B cell (primary cell): ENCODE results near the gene PLGRKT. TPM values are rescaled to one million over a fixed set of nuclear protein-coding genes. Genes with fewer than 3 reads are reported as not detected.

ENCODE experiments used
- ATAC-seq: fragments of 200-7000 bp; cut with Tn5 transposase; one replicate; pipeline ENCODE4 v1.10.0; 2021; ENCODE audit warnings: low read depth, mild to moderate bottlenecking, moderate number of reproducible peaks, moderate library complexity
- CTCF ChIA-PET: fragments of 350-600 bp; sonication (Branson Sonifier 250); formaldehyde crosslinking; loops from one replicate; lab custom pipeline; 2021; ENCODE audit warnings: antibody characterized with exemption, inconsistent platforms; lab: Charles Lee
- POLR2A ChIA-PET: fragments of 350-600 bp; sonication (Branson Sonifier 250); formaldehyde crosslinking; loops from one replicate; lab custom pipeline; 2021; ENCODE audit warnings: antibody characterized with exemption; lab: Charles Lee
- DNase-seq: peaks from one replicate; pipeline ENCODE4 v3.0.0; 2013
- H2AFZ ChIP-seq: 2 replicates; pipeline ENCODE4 v1.6.1; 2012; ENCODE audit warnings: mild to moderate bottlenecking, low read depth, low read length; ENCODE audit not compliant: insufficient read depth, poor library complexity, severe bottlenecking
- H3K27ac ChIP-seq, 2 donors: 1 replicate in 1 of 2; 2 replicates in 1 of 2; pipeline ENCODE4 v1.5.1; 2012 to 2013; ENCODE audit warnings: low read length in 2 of 2, mild to moderate bottlenecking in 2 of 2, moderate library complexity in 1 of 2
- H3K27me3 ChIP-seq, 4 experiments: fragments of 200-600 bp in 1 of 4; sonication (generic) in 1 of 4; replicated peaks in 1 of 4; 1 replicate in 2 of 4; 2 replicates in 2 of 4; pipeline versions ENCODE4 v1.6.1 to v1.7.0; 2013 to 2016; ENCODE audit warnings: low read length in 3 of 4, mild to moderate bottlenecking in 2 of 4, mixed read lengths in 1 of 4, moderate library complexity in 1 of 4; ENCODE audit not compliant: insufficient read depth in 4 of 4, control insufficient read depth in 3 of 4; ENCODE audit errors: control extremely low read depth in 1 of 4
- H3K36me3 ChIP-seq, 2 experiments: replicated peaks in 1 of 2; 1 replicate in 1 of 2; 2 replicates in 1 of 2; pipeline versions ENCODE4 v1.6.1 to v1.7.1; 2013; ENCODE audit warnings: low read length in 1 of 2; ENCODE audit not compliant: insufficient read depth in 2 of 2, control insufficient read depth in 1 of 2; ENCODE audit errors: control extremely low read depth in 1 of 2, extremely low read depth in 1 of 2
- H3K4me1 ChIP-seq, 2 donors: fragments of 200-600 bp in 1 of 2; sonication (generic) in 1 of 2; 1 replicate in 1 of 2; 2 replicates in 1 of 2; pipeline versions ENCODE4 v1.5.1 to v1.6.1; 2013 to 2017; ENCODE audit warnings: low read length in 2 of 2; ENCODE audit not compliant: control insufficient read depth in 2 of 2, insufficient read depth in 2 of 2
- H3K4me2 ChIP-seq: replicated peaks from 2 replicates; pipeline ENCODE3; 2012; ENCODE audit warnings: mild to moderate bottlenecking, low read depth, low read length; ENCODE audit not compliant: poor library complexity, severe bottlenecking
- H3K4me3 ChIP-seq, 5 experiments: fragments of 200-600 bp in 1 of 5; sonication (generic) in 1 of 5; 1 replicate in 3 of 5; 2 replicates in 2 of 5; pipeline versions ENCODE4 v1.5.1 to v1.7.0; 2011 to 2016; ENCODE audit warnings: low read length in 4 of 5, mild to moderate bottlenecking in 4 of 5, low read depth in 2 of 5, control low read depth in 1 of 5, moderate library complexity in 1 of 5; ENCODE audit not compliant: insufficient read depth in 1 of 5; ENCODE audit errors: control extremely low read depth in 1 of 5, extremely low read depth in 1 of 5
- H3K79me2 ChIP-seq: fragments of 200-600 bp; sonication (generic); one replicate; pipeline ENCODE4 v1.6.0; 2016; ENCODE audit warnings: low read length; ENCODE audit not compliant: control insufficient read depth, insufficient read depth
- H3K9ac ChIP-seq: fragments of 200-600 bp; sonication (generic); 2 replicates; pipeline ENCODE4 v1.6.1; 2017; ENCODE audit warnings: mild to moderate bottlenecking, low read length, moderate library complexity
- H3K9me3 ChIP-seq, 3 donors: one replicate each; pipeline versions ENCODE4 v1.6.1 to v1.7.1; 2013; ENCODE audit warnings: low read length in 2 of 3; ENCODE audit not compliant: control insufficient read depth in 2 of 3, insufficient read depth in 1 of 3; ENCODE audit errors: control extremely low read depth in 1 of 3
- H4K20me1 ChIP-seq: 2 replicates; pipeline ENCODE4 v1.6.0; 2012; ENCODE audit warnings: mild to moderate bottlenecking, low read length; ENCODE audit not compliant: insufficient read depth, control insufficient read depth, poor library complexity, severe bottlenecking
- H3K27ac Mint-ChIP-seq: one replicate; pipeline ENCODE4 v1.8.0; 2021; ENCODE audit warnings: mixed read lengths
- H3K27me3 Mint-ChIP-seq: one replicate; pipeline ENCODE4 v1.8.0; 2021; ENCODE audit warnings: mixed read lengths
- H3K4me1 Mint-ChIP-seq: one replicate; pipeline ENCODE4 v1.8.0; 2021; ENCODE audit warnings: mixed read lengths
- H3K4me3 Mint-ChIP-seq: one replicate; pipeline ENCODE4 v1.8.0; 2021; ENCODE audit warnings: mixed read lengths
- H3K9me3 Mint-ChIP-seq: one replicate; pipeline ENCODE4 v1.8.0; 2022; ENCODE audit warnings: mixed read lengths; ENCODE audit not compliant: insufficient read depth
- CTCF ChIP-seq: fragments of 200-600 bp; IDR thresholded peaks from one replicate; pipeline ENCODE4 v1.8.0; 2022; ENCODE audit warnings: antibody characterized with exemption, mild to moderate bottlenecking
- EZH2 ChIP-seq: IDR thresholded peaks from 2 replicates; pipeline ENCODE4 v1.6.1; 2012; ENCODE audit warnings: borderline replicate concordance, low read depth, mild to moderate bottlenecking, moderate library complexity, low read length; ENCODE audit not compliant: insufficient read depth, poor library complexity, severe bottlenecking
- WGBS: methylation state at CpG from one replicate; pipeline ENCODE4 v1.1.5; 2013; ENCODE audit warnings: missing lambda C conversion rate; ENCODE audit not compliant: insufficient coverage; 5-methylcytosine and 5-hydroxymethylcytosine counted together
- intact Hi-C: fragments of 100-400 bp; cut with micrococcal nuclease; formaldehyde crosslinking; loops from one replicate; pipeline ENCODE4 v1.10.0; 2022
- polyA plus RNA-seq: library from polyadenylated mRNA; depleted of rRNA; stranded (reverse); fragments of >200 nt; gene quantifications from 2 replicates; pipeline ENCODE4 v1.2.3, GENCODE V29; 2012
- total RNA-seq, 2 donors: library from RNA; stranded (reverse); fragments of 120-200 nt in 1 of 2; gene quantifications; 1 replicate in 1 of 2; 2 replicates in 1 of 2; pipeline versions ENCODE4 v1.2.3 to v1.2.4, GENCODE V29; 2013 to 2022

PLGRKT gene
- total and polyA plus RNA-seq, 2 donors (not counting 1 experiment from before 2014, with no cell fraction given) = 8.4 to 11.0 TPM

- Histone ChIP-seq H3K36me3 (no peaks in the 10 kb centered on the region), H3K4me3 (no peak overlapping the region), H3K9ac (no peak overlapping the region), H3K27me3 (no peaks in the 10 kb centered on the region), H3K27ac (no peak overlapping the region), H3K4me2 (no peak overlapping the region), H4K20me1 (no peaks in the 10 kb centered on the region), H3K9me3 (no peaks in the 10 kb centered on the region), H2AFZ (no peak overlapping the region), H3K79me2 (no peaks in the 10 kb centered on the region), H3K4me1 (peaks cover 20 to 24% of the 10 kb centered on the region in 2 donors)
- no peaks in the 10 kb centered on the region for H3K27me3 Mint-ChIP-seq
- intact Hi-C loops = loop anchor here (10.0 kb wide), 1 partner anchor 113 kb away; the partner anchor contains the start of gene RLN1
- H3K4me1 Mint-ChIP-seq = peaks cover 35% of the 10 kb centered on the region
- no peak for DNase-seq
- H3K27ac Mint-ChIP-seq = no peak overlapping the region
- ChIA-PET POLR2A (no interaction called here), CTCF (interaction anchor here (0.5 to 4.0 kb wide), 3 partner anchors 8 to 576 kb away, joined by 3 to 54 read pairs (median 3); partner anchors contain the start of gene PLGRKT)
- H3K4me3 Mint-ChIP-seq = no peak overlapping the region
- no peak for ATAC-seq
- no peaks in the 10 kb centered on the region for H3K9me3 Mint-ChIP-seq
- no peak for TF ChIP-seq CTCF
- TF ChIP-seq EZH2 = no peak
- WGBS = no CpG with 5 or more reads among the region's 3 CpGs
Observed at GRCh38 chr9:5447337-5447736, 9.6 kb upstream of the PLGRKT start.

- H3K9me3 ChIP-seq = no peaks in the 10 kb centered on the region
- no peaks in the 10 kb centered on the region for H3K79me2 ChIP-seq
- TF ChIP-seq EZH2 (no peak), CTCF (no peak)
- POLR2A ChIA-PET = no interaction called here
- no peak overlapping the region for H3K27ac ChIP-seq
- no peaks in the 10 kb centered on the region for H3K36me3 ChIP-seq
- H3K4me3 ChIP-seq = no peak overlapping the region
- no peak overlapping the region for H2AFZ ChIP-seq
- Mint-ChIP-seq H3K27me3 (no peaks in the 10 kb centered on the region), H3K9me3 (no peaks in the 10 kb centered on the region), H3K4me1 (peaks cover 31% of the 10 kb centered on the region), H3K4me3 (no peak overlapping the region), H3K27ac (no peak overlapping the region)
- peaks cover 16 to 18% of the 10 kb centered on the region in 2 donors for H3K4me1 ChIP-seq
- H3K4me2 ChIP-seq = no peak overlapping the region
- ATAC-seq (no peak), DNase-seq (no peak)
- CTCF ChIA-PET = interaction anchor here (0.5 to 1.2 kb wide), 2 partner anchors 260 to 577 kb away, joined by 3 read pairs; no protein-coding TSS in a partner anchor
- no peaks in the 10 kb centered on the region for H3K27me3 ChIP-seq
- no peak overlapping the region for H3K9ac ChIP-seq
- intact Hi-C loops = loop anchor here (10.0 kb wide), 1 partner anchor 112 kb away; the partner anchor contains the start of gene RLN1
- H4K20me1 ChIP-seq = no peaks in the 10 kb centered on the region
- 93% methylated on average over 2 of the region's 3 CpGs for WGBS
Observed at GRCh38 chr9:5446451-5447236, 8.9 kb upstream of the PLGRKT start.
